Mesendoderm (in vitro differentiated cells): ENCODE data around the gene NFASC.

ENCODE experiments used
- DNase-seq: peaks from one replicate; pipeline ENCODE4 v3.0.0; 2013
- H2AK5ac ChIP-seq: 2 replicates; pipeline ENCODE4 v1.6.1; 2013; ENCODE audit warnings: low read length, inconsistent platforms
- H2BK120ac ChIP-seq: 2 replicates; pipeline ENCODE4 v1.6.1; 2013; ENCODE audit warnings: low read depth, mild to moderate bottlenecking, low read length, moderate library complexity, mixed read lengths
- H2BK15ac ChIP-seq: replicated peaks from 2 replicates; pipeline ENCODE4 v1.6.1; 2013; ENCODE audit warnings: low read depth, mild to moderate bottlenecking, moderate library complexity
- H2BK5ac ChIP-seq: 2 replicates; pipeline ENCODE4 v1.6.1; 2013; ENCODE audit warnings: low read length, inconsistent platforms
- H3K18ac ChIP-seq: 2 replicates; pipeline ENCODE4 v1.6.1; 2013; ENCODE audit warnings: mild to moderate bottlenecking, low read length, mixed read lengths
- H3K23ac ChIP-seq: one replicate; pipeline ENCODE4 v1.6.1; 2013; ENCODE audit warnings: low read length
- H3K27ac ChIP-seq: 2 replicates; pipeline ENCODE4 v1.5.1; 2013; ENCODE audit warnings: low read depth, mild to moderate bottlenecking, inconsistent platforms, low read length, moderate library complexity
- H3K27me3 ChIP-seq: 2 replicates; pipeline ENCODE4 v1.6.1; 2013; ENCODE audit warnings: low read length, control low read depth, mild to moderate bottlenecking, inconsistent platforms; ENCODE audit not compliant: insufficient read depth, poor library complexity
- H3K36me3 ChIP-seq: 2 replicates; pipeline ENCODE4 v1.6.1; 2013; ENCODE audit warnings: low read length, inconsistent platforms; ENCODE audit not compliant: control insufficient read depth, insufficient read depth
- H3K4ac ChIP-seq: one replicate; pipeline ENCODE4 v1.6.1; 2013; ENCODE audit warnings: low read depth, mild to moderate bottlenecking, low read length, moderate library complexity
- H3K4me1 ChIP-seq: 2 replicates; pipeline ENCODE4 v1.6.1; 2013; ENCODE audit warnings: low read depth, low read length, inconsistent platforms; ENCODE audit not compliant: control insufficient read depth
- H3K4me2 ChIP-seq: 2 replicates; pipeline ENCODE4 v1.6.1; 2013; ENCODE audit warnings: low read length
- H3K4me3 ChIP-seq: 2 replicates; pipeline ENCODE4 v1.5.1; 2013; ENCODE audit warnings: mild to moderate bottlenecking, low read length
- H3K56ac ChIP-seq: one replicate; pipeline ENCODE4 v1.6.1; 2013; ENCODE audit warnings: low read length
- H3K79me1 ChIP-seq: 2 replicates; pipeline ENCODE4 v1.6.1; 2013; ENCODE audit warnings: low read length, inconsistent platforms
- H3K79me2 ChIP-seq: 2 replicates; pipeline ENCODE4 v1.6.1; 2013; ENCODE audit warnings: mild to moderate bottlenecking, low read length; ENCODE audit not compliant: control insufficient read depth, insufficient read depth
- H3K9ac ChIP-seq: 2 replicates; pipeline ENCODE4 v1.6.1; 2013; ENCODE audit warnings: low read length, inconsistent platforms
- H4K5ac ChIP-seq: one replicate; pipeline ENCODE4 v1.6.1; 2013; ENCODE audit warnings: low read length
- H4K8ac ChIP-seq: one replicate; pipeline ENCODE4 v1.6.1; 2013; ENCODE audit warnings: low read depth, mild to moderate bottlenecking, control low read depth, low read length, moderate library complexity
- WGBS: extraction: QIAGEN DNeasy Blood & Tissue Kit; methylation state at CpG from one replicate; pipeline ENCODE4 v1.1.7; 2013; ENCODE audit warnings: low lambda C conversion rate, missing lambda C conversion rate; ENCODE audit not compliant: insufficient coverage; ENCODE audit errors: extremely low coverage; 5-methylcytosine and 5-hydroxymethylcytosine counted together

NFASC gene

GRCh38 chr1:204925701-204926100, 55.0 kb downstream of the NFASC start:
- Histone ChIP-seq H2BK15ac (no peak overlapping the region), H3K27ac (peak overlapping the region; percentile 97), H3K18ac (peak overlapping the region; percentile 34), H3K4me1 (peaks cover 68% of the 10 kb centered on the region), H3K9ac (peak overlapping the region; percentile 12), H3K23ac (no peak overlapping the region), H3K4me3 (no peak overlapping the region), H4K8ac (no peak overlapping the region), H3K4me2 (no peak overlapping the region), H3K4ac (peak overlapping the region; percentile 64), H2AK5ac (peak overlapping the region; percentile 99), H3K27me3 (no peaks in the 10 kb centered on the region), H3K79me1 (peaks cover 4% of the 10 kb centered on the region), H2BK120ac (peak overlapping the region; percentile 62), H2BK5ac (peak overlapping the region; percentile 52), H4K5ac (no peak overlapping the region), H3K36me3 (no peaks in the 10 kb centered on the region), H3K79me2 (no peaks in the 10 kb centered on the region), H3K56ac (peak overlapping the region; percentile 79)
- DNase-seq, result no peak
- no CpG with 5 or more reads among the region's 1 CpG for WGBS

- no peak overlapping the region for H3K4me3 ChIP-seq
Measured at GRCh38 chr1:204927673-204928641, 57.3 kb downstream of the NFASC start.

GRCh38 chr1:204928671-204929486, 58.2 kb downstream of the NFASC start:
- Histone ChIP-seq H4K8ac (no peak overlapping the region), H3K56ac (peak overlapping the region; percentile 92), H3K4me2 (no peak overlapping the region), H3K23ac (no peak overlapping the region), H3K4me3 (no peak overlapping the region), H2BK15ac (no peak overlapping the region), H4K5ac (no peak overlapping the region), H3K27me3 (no peaks in the 10 kb centered on the region), H3K79me2 (no peaks in the 10 kb centered on the region), H3K27ac (peak overlapping the region; percentile 88), H3K4ac (peak overlapping the region; percentile 86), H3K36me3 (no peaks in the 10 kb centered on the region), H2BK120ac (peak overlapping the region; percentile 86), H3K9ac (peak overlapping the region; percentile 6), H2BK5ac (peak overlapping the region; percentile 100), H3K79me1 (peaks cover 2% of the 10 kb centered on the region), H2AK5ac (peak overlapping the region; percentile 18), H3K18ac (peak overlapping the region; percentile 78), H3K4me1 (peaks cover 50% of the 10 kb centered on the region)
- no CpG with 5 or more reads among the region's 8 CpGs for WGBS
- DNase-seq, result peak; percentile 90

More at GRCh38 chr1:204927673-204928641, 57.3 kb downstream of the NFASC start:
- H3K36me3 ChIP-seq, result no peaks in the 10 kb centered on the region
- H3K79me2 ChIP-seq, result no peaks in the 10 kb centered on the region
- peak overlapping the region; percentile 78 for H3K18ac ChIP-seq
- H4K5ac ChIP-seq, result no peak overlapping the region
- peak; percentile 98 for DNase-seq
- H2BK120ac ChIP-seq, result peak overlapping the region; percentile 86
- H3K79me1 ChIP-seq, result peaks cover 2% of the 10 kb centered on the region
- no CpG with 5 or more reads among the region's 11 CpGs for WGBS
- H3K4me2 ChIP-seq, result no peak overlapping the region
- H3K27ac ChIP-seq, result peak overlapping the region; percentile 88
- H4K8ac ChIP-seq, result no peak overlapping the region
- H2AK5ac ChIP-seq, result peak overlapping the region; percentile 97
- H2BK15ac ChIP-seq, result no peak overlapping the region
- no peaks in the 10 kb centered on the region for H3K27me3 ChIP-seq
- H3K4ac ChIP-seq, result peak overlapping the region; percentile 99
- H3K9ac ChIP-seq, result peak overlapping the region; percentile 56
- H3K4me1 ChIP-seq, result peaks cover 58% of the 10 kb centered on the region
- H3K56ac ChIP-seq, result peak overlapping the region; percentile 92
- peak overlapping the region; percentile 100 for H2BK5ac ChIP-seq
- H3K23ac ChIP-seq, result no peak overlapping the region

GRCh38 chr1:204929487-204930154, 59.0 kb downstream of the NFASC start:
- H4K8ac ChIP-seq, result no peak overlapping the region
- H4K5ac ChIP-seq, result no peak overlapping the region
- peaks cover 2% of the 10 kb centered on the region for H3K79me1 ChIP-seq
- peak overlapping the region; percentile 4 for H2BK15ac ChIP-seq
- H3K23ac ChIP-seq, result peak overlapping the region; percentile 17
- H3K9ac ChIP-seq, result peak overlapping the region; percentile 15
- peaks cover 46% of the 10 kb centered on the region for H3K4me1 ChIP-seq
- H3K4me2 ChIP-seq, result no peak overlapping the region
- peak overlapping the region; percentile 70 for H3K27ac ChIP-seq
- no CpG with 5 or more reads among the region's 6 CpGs for WGBS
- no peak overlapping the region for H3K4me3 ChIP-seq
- H2BK5ac ChIP-seq, result peak overlapping the region; percentile 83
- H3K56ac ChIP-seq, result peak overlapping the region; percentile 83
- peak overlapping the region; percentile 86 for H2BK120ac ChIP-seq
- H3K18ac ChIP-seq, result peak overlapping the region; percentile 78
- DNase-seq, result no peak
- H3K27me3 ChIP-seq, result no peaks in the 10 kb centered on the region
- no peaks in the 10 kb centered on the region for H3K36me3 ChIP-seq
- H2AK5ac ChIP-seq, result peak overlapping the region; percentile 28
- peak overlapping the region; percentile 86 for H3K4ac ChIP-seq
- H3K79me2 ChIP-seq, result no peaks in the 10 kb centered on the region

GRCh38 chr1:204930155-204930523, 59.5 kb downstream of the NFASC start:
- Histone ChIP-seq H2BK120ac (no peak overlapping the region), H3K9ac (peak overlapping the region; percentile 15), H3K4me3 (no peak overlapping the region), H2BK5ac (peak overlapping the region; percentile 83), H3K79me2 (no peaks in the 10 kb centered on the region), H3K18ac (peak overlapping the region; percentile 78), H3K27me3 (no peaks in the 10 kb centered on the region), H4K5ac (no peak overlapping the region), H3K36me3 (no peaks in the 10 kb centered on the region), H3K4ac (peak overlapping the region; percentile 86), H2AK5ac (peak overlapping the region; percentile 73), H3K56ac (peak overlapping the region; percentile 83), H3K4me2 (no peak overlapping the region), H3K79me1 (peaks cover 2% of the 10 kb centered on the region), H3K27ac (peak overlapping the region; percentile 70), H4K8ac (no peak overlapping the region), H3K23ac (no peak overlapping the region), H3K4me1 (peaks cover 44% of the 10 kb centered on the region), H2BK15ac (peak overlapping the region; percentile 67)
- WGBS, result no CpG with 5 or more reads among the region's 3 CpGs
- no peak for DNase-seq
